ENCODE data around the gene PIK3C2G.

The PIK3C2G gene

DNA sequence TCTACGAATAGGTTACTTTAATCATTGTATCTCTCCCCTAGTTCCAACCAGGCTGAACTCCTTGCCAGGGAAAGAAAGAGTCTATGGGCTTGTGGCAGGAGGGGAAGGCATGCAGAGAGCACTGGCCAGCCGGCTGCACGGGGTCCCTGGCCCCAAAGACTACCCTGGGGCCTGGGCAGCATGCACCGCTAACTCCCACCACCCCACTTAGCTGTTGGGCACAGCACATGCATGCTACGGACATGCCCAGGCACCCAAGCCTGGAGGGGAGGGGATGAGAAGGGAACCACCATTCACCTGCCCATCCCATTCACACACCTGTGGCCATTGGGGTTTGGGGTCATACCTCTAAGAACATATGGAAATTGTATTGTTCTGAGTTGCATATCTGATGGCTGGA is 94.1 kb downstream of the PIK3C2G start:
- no peak for DNase-seq

DNA sequence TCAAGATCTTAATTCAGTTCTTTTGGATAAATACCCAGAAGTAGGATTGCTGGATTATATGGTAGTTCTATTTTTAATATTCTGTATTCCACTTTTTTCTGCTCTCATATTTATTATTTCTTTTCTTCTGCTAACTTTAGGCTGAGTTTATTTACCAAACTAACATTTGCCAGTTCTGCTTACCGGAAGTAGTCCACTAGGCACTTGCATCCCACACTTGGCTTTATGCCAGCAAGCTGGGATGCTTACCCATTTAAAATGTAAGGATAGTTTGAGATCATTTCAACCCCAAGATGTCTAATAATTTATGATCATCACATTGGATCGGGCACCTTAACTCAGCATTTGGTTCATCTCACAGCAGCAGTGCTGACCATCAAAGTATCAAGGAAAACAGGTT is 96.8 kb downstream of the PIK3C2G start:
- DNase-seq, result no peak

GRCh38 chr12:18358930-18359329 is 97.6 kb downstream of the PIK3C2G start:
- DNase-seq, result no peak

- no peak for DNase-seq
These were observed 100.1 kb downstream of the PIK3C2G start for GRCh38 chr12:18361433-18361832.

GRCh38 chr12:18363321-18363720 is 102.0 kb downstream of the PIK3C2G start:
- no peak for DNase-seq

DNA sequence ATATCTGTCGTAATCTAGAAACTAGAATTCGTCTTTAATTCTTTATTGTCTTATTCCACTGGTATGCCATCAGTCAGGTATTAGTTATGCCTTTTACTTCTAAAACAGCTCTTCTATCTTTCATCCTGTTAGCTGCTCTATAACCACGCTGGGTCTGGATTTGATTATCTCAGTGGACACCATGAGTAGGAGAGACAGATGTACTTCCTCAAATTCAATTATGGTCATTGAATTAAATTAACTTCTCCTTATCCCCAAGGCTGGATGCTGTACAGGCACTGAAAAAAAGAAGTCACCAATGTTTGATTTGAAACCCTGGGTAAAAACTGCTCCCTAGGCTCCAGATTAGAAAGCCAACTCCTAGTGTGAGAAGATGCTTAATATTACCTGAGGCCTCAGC is 107.3 kb downstream of the PIK3C2G start:
- DNase-seq, result no peak

GRCh38 chr12:18373181-18373580 is 111.9 kb downstream of the PIK3C2G start:
- DNase-seq, result no peak

DNA sequence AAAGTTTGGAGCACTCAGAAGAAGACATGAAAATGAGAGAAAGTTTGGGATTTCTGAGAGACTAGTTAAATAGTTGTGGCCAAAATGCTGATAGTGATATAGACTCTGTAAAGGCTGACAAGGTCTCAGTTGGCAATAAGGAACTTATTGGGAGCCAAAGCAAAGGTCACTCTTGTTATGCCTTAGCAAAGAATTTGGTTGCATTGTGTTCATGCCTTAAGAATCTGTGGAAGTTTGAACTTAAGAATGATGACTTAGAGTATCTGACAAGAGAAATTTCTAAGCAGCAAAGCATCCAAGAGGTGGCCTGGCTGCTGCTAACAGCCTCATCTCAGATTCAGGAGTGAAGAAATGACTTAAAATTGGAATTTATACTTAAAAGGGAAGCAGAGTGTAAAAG is 113.8 kb downstream of the PIK3C2G start:
- no peak for DNase-seq

DNA sequence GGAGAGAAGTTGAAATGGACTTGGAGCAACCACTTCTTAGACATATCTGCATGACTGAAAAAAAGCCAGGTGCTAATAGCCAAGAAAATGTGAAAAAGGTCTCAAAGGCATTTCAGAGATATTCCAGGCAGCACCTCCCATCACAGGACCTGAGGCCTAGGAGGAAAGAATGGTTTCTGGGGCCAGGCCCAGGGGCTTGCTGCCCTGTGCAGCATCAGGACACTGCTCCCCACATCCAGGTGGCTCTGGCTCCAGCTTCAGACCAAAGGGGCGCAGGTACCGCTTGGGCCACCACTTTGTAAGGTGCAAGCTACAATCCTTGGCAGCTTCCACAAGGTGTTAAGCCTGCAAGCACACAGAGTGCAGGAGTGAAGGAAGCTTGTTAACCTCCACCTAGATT is 114.3 kb downstream of the PIK3C2G start:
- DNase-seq, result no peak

DNA sequence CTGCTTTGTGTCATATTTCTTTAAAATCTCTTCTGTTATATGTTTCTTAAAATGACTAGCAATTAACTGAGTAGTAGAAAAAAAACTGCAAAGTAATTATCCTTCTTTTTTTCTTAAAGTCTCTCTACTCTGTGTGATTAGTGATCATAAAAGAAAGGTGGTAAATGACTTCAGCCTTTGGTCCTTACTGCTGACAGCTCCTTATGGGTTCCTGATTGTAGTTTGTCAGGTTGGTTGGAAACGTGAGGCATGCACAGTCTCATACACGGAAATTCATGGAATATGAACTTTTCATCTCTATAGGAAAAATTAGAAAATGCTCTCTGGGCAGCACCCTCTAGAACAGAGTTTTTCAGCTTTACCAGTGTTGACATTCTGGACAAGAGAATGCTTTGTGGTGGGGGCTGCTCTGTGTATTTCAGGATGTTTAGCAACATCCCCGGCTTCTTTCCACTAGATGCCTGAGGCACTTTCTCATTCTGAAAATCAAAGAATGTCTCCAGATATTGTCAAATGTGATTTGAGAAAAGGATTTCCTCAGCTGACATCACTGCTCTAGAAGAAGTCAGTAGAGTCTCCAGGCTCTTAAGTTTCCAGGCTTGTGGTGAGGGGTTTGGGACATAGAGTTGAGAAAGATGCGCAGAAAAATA is 121.0 kb downstream of the PIK3C2G start:
- DNase-seq, result no peak

DNA sequence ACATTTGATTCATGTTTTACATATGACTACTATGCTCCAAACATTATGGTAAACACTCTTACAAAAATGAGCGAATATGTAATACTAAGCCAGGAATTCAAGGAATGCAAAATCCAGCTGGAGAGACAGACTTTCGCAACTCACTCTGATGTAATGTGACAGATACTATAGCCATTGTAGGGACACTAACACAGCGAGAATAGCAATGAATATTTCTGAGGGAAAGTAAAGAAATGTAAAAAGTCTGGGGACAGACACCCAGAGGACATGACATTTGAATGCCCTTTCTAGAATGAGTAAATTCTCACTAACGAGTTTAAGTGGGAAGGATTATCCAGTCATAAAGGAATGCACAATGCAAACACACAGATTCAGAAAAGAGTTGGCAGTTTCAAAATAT is 121.9 kb downstream of the PIK3C2G start:
- DNase-seq, result no peak

GRCh38 chr12:18387706-18388105 is 126.4 kb downstream of the PIK3C2G start:
- no peak for DNase-seq

DNA sequence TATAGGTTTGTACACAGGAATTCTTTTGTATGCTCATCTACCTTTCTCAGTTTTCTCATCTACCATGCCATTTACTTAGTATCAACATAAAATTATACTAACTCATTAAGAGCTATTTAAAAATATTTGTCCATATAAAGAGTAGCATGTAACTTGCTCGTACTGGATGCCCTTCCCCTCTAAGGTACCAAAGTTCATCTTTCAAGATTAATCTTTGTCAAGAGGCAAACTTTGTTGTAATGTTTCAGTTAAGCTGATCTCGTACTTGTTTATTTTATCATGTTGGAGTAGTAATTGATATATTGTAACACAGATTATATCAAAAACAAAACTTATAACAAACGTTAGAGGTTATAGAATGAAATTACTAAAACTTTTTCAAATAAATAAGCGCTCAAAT is 128.5 kb downstream of the PIK3C2G start:
- no peak for DNase-seq

DNA sequence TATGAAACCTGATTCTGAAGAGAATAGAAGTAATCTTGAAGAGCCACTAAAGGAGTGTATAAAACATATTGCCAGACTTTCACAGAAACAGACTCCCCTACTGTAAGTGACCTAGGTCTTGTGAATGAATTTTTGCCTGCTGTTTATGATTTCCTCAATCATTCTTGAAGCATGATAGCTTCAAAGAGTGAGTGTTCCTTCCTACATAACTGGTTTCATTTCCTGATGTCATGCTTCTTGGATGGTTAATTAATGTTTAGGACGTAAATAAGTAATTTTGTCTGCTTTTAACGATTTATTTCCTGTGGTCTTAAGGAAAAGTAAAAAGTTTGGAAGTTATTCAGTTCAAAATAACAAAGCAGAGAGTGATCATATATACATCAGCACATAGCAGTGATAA is 129.8 kb downstream of the PIK3C2G start:
- no peak for DNase-seq

GRCh38 chr12:18394742-18395141 is 133.4 kb downstream of the PIK3C2G start:
- DNase-seq, result no peak

- DNase-seq, result no peak
These were observed 138.9 kb downstream of the PIK3C2G start for GRCh38 chr12:18400186-18400585.

GRCh38 chr12:18402872-18403611 is 141.7 kb downstream of the PIK3C2G start:
- DNase-seq, result no peak

GRCh38 chr12:18411453-18411852 is 150.1 kb downstream of the PIK3C2G start:
- no peak for DNase-seq

DNA sequence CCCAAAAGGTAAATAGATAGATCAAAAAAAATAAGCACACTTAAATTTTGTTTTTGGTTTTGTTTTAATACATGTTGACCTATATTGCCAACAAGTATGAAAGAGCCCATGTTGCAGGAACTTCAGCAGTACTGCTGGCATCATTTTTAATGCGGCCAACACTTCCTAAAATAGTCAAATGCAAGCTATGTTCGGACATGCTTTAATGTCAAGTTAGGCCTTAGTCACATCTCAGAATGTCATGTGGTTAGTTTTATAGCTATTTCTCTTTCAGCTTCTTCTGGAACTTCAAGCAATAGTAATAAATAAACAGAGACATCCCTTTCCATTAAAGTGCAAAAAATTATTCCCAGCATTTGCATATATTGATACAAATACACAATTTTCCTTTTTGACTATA is 153.4 kb downstream of the PIK3C2G start:
- DNase-seq, result no peak

DNA sequence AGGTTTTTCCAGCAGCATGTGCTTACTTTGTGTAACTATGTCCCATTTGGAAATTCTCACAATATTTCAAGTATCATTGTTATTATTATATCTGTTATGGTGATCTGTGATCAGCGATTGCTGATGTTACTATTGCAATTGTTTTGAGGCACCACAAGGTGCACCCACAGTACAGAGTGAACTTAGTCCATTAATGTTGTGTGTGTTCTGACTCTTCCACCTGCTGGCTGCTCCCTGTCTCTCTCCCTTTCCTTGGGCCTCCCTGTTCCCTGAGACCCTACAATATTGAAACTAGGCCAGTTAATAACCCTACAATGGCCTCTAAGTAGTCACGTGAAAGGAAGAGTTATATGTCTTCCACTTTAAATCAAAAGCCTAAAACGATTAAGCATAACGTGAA is 153.9 kb downstream of the PIK3C2G start:
- no peak for DNase-seq

DNA sequence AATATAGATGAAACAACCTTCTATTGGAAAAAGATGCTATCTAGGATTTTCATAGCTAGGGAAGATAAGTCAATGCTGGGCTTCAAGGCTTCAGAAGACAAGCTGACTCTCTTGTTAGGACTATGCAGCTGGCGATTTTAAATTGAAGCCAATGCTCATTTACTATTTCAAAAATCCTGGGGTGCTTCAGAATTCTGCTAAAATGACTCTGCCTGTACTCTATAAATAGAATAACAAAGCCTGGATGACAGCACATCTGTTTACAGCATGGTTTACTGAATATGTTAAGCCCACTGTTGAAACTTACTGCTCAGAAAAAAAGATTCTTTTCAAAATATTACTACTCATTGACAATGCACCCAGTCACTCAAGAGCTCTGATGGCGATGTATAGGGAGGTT is 155.1 kb downstream of the PIK3C2G start:
- no peak for DNase-seq

DNA sequence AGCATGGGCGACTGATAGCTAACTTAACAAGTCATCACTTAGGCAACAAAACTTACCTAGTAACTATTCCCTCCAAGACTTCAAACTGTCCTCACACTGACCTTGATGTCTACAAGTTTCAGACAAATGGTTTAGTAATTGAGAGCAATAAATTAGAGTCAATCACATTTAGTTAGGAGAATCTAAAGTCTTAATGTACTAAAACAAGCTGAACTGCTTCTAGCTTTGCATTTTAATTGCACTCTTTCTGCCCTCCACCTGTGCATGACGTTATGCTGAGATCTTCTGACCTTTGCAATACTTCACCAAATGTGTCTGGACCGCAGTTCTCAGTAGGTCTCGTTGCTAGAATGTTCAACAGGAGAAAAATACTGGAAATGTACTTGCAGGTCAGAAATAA is 158.0 kb downstream of the PIK3C2G start:
- no peak for DNase-seq

DNA sequence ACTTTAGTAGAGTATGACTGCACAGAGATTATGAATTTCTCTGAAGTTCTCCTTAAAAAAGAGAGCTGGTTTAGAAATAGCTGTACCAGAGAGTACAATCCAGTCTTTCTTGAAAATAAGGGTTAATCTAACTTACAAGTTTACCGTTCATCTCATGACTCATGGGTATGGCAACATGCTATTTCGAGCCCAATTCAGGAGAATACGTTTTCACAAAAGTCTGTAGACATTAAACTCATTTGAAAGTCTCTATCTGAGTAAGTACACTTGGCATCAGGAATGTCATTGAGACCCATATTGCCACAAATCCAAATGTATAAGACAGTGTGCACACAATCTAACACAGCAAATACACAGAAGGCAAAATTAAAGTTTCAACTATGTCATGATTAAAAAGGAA is 160.5 kb downstream of the PIK3C2G start:
- DNase-seq, result no peak

DNA sequence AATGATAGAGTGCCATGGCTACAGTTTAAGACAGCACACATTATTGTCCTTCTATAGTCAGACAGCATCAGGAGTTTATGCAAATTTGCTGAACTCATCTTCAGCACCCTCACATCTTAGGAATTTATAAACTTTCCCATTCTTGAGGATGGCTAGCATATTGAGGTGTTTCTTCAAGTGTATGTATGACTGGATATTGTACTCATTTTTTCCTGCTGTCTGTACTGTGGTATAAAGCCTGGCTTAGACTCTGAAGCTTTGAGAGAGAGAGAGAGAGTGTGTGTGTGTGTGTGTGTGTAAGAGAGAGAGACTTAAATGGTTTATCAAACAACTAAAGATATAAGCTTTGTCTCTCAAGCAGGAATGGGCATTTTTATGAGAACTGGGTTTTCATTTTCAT is 161.6 kb downstream of the PIK3C2G start:
- DNase-seq, result no peak

DNA sequence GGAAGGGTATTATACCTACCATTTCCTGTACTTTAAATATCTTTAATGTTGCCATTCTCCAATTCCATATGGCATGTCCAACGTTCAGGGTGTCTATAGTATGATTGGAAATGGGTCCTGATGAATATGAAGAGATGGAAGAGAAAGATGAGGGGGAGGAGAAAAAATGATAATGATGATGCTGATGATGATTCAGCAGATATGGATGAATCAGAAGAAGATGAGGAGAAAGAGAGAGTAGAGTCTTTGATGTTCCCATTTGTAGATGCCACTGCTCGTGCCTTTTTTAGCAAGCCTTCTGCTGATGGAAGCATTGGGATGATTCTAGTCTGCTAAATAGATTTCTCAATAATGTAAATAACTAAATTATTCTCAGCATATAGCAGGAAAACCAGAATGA is 163.5 kb downstream of the PIK3C2G start:
- DNase-seq, result no peak

Data from suppressor macrophage treated with lipopolysaccharide for 1 hour (primary cell).